Hematopoietic multipotent progenitor cell treated with erythropoietin and hydrocortisone succinate and interleukin-3 and kit ligand, for 17 days (in vitro differentiated cells): ENCODE measurements around the gene VAC14.
A peak's percentile ranks its signal among the peaks of the same experiment; 100 is the strongest.
"Not testable (repeated sequence)": the region's sequence is repeated elsewhere in the genome, so short reads cannot be mapped to it uniquely, and the experiment has no call there.

ENCODE experiments used
- DNase-seq: peaks from one replicate; pipeline ENCODE4 v3.0.0-alpha.2; 2015; ENCODE audit warnings: low spot score

The VAC14 gene

GRCh38 chr16:70800781-70801480, at the start of gene VAC14:
TSS of gene VAC14 (minus strand) at chr16:70801158. CDS start at chr16:70800900, 258 bp downstream.
- peak; percentile 95 for DNase-seq

DNA sequence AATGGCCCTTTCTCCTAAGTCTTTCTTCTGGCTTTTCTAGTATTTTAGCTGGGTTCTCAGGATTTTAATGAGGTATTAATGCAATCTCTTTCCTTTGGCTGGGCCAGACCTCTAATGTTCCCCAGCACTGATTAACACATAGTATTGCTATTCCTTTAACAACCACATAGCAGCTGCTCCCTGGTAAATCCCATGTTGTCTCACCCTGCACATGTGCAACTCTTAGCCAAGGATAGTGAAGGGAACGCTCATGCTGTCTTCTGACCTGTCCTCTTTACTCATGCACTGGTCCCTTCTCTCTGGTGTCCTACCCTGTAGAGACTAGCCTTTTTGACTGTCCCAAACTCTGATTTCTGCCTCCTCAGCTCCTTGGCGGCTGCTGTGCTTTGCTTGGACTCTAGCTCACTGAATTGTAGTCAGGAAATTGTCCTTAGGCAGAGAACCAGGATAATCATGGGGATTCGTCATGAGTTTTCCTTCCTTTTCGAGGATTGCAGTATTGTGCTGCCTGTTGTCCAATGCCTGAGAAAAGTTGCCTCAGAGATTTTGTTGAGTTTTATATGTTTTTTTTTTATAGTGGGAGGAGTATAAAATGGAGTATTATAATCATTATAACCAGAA, 22.6 kb upstream of the VAC14 start:
- not testable (repeated sequence) for DNase-seq

DNA sequence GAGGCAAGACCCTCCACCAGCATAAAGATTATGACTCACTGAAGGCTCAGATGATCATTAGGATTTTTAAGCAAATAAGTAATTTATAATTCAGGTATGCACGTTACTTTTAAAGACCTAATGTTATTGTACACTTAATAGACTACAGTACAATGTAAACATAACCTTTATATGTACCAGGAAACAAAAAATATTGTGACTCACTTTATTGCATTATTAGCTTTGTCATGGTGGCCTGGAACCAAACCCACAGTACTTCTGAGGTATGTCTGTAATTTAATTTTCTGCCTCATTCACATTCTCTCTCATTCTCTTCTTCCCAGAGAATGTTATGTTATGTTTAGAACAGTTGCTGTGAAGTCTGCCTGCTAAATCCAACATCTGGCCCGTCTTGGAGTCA, 21.8 kb upstream of the VAC14 start:
- DNase-seq: not testable (repeated sequence)

- DNase-seq: not testable (repeated sequence)
Measured at GRCh38 chr16:70818088-70818487, 17.1 kb upstream of the VAC14 start.

DNA sequence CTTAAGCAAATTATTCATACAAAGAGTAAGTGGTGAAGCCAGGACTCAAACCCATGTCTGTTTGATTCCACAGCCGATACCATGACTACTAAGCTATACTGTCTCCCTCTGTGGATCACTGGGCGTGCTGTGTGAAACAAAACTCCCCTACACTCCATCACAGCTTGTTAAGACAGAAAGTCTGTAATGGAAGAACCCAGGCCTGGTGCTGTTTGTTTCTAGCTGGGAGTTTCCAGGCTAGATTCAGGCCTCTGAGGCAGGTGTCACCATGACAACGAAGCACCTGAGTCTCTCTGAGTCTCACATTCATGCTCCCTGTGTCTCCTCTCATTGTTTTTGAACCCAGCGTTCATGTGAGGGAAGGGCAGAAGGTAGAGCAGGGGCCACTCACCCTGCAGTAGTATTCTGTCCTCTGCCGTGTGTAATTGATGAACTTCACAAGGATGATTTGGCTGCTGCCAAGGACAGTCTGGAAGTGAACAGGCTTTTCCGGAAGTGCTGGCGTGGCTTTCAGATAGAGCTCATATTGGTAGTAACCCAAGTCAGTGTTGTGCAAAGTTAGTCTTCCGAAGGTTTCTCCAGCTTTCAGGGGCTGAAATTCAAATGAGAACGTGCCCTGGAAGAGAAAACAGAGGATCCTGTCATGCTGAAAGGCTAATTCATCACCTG, 8.6 kb upstream of the VAC14 start:
- no peak for DNase-seq

GRCh38 chr16:70808371-70808770, 7.4 kb upstream of the VAC14 start:
- DNase-seq: no peak

GRCh38 chr16:70805787-70806186, 4.8 kb upstream of the VAC14 start:
- DNase-seq: no peak

GRCh38 chr16:70805380-70805779, 4.4 kb upstream of the VAC14 start:
- no peak for DNase-seq

GRCh38 chr16:70804734-70805169, 3.8 kb upstream of the VAC14 start:
- DNase-seq: no peak

DNA sequence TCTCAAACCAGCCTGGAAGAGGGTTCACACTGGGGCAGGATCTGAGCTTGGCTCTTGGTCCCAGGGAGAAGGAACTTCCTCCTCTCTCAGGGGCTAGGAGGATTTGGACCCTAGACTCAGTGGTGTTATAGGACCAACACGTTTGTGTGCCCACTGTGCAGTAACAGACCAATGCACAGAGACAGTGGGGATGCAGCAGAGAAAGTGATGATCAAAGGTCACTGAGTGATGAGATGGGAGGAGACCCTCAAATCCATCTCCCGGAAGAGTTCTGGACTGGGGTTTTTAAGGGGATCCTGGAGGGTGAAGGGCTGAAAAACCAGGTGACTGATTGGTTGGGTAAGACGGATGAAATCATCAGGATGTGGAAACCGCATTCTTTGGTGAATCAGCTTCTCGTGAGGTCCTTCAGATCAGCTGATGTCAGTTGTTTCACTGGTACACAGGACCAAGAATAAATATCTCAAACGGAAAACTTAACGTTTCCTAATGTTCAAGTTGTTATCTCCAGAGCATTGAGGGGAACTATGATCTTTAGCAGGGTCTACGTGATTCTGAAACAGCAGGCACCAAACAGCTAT, 3.3 kb upstream of the VAC14 start:
- no peak for DNase-seq

GRCh38 chr16:70803319-70803718, 2.4 kb upstream of the VAC14 start:
- no peak for DNase-seq

- no peak for DNase-seq
Measured at GRCh38 chr16:70801611-70802010, 653 bp upstream of the VAC14 start.

DNA sequence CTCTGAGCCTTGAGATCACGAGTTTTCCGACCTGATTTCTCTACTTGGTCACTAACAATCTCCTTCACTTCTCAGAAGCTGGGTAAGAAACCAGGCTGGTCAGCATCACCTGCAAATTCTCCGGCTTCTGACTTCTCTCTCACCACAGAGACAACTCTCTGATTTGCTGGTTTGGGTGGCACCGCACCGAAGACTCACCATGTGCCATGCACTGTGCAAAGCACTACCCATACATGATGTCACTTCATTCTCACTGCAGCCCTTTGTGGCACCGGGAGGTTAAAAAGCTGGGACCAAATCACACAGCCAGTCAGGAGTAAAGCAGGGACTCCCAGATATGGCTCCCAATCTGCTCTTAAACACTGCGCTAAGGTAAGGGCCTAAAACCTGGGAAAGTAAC, 647 bp downstream of the VAC14 start:
- DNase-seq: no peak

- no peak for DNase-seq
Measured at GRCh38 chr16:70796301-70796700, 4.7 kb downstream of the VAC14 start.

- DNase-seq: no peak
Measured at GRCh38 chr16:70795296-70795912, 5.6 kb downstream of the VAC14 start.

GRCh38 chr16:70793851-70794502, 7.0 kb downstream of the VAC14 start:
- no peak for DNase-seq

GRCh38 chr16:70790815-70791214, 10.1 kb downstream of the VAC14 start:
- DNase-seq: no peak

DNA sequence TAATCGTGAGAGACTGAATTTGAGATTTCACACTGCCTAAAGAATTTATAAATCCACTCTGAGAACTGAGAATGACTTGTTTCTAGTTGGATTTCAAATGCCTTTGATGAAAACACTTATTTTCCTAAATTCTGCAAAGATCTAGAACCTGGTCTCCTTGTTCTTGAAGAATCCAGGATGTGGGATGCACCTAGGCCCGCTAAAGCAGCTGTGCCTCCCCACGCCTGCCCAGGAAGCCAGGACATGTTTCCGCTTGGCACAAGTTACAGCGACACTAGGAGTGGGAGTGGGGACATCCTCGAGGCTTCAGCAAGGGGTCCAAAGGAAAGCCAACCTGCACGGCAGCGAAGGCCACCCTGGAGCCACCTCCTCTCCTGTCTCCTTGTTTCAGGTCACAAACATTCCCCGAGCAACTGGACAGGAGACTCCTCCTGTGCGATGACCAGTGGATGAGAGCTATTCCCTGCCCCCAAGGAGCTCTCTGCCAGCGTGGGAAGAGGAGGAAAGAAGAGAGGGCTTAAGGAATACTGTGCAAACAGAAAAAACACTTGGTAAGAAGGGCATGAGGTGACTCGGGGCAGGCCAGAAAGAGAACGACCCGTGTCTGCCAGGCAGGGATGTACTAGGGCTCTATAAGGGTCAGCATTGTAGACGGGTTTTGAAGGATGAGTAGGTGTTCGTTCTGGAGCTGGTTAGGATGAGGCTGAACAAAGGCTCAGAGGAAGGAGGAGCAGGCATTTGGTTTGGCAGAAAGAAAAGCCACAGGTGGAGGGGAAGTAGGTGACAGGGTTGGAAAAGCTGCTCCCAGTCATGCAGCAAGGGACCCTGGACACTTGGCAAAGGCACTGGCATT, 11.1 kb downstream of the VAC14 start:
- no peak for DNase-seq

- no peak for DNase-seq
Measured at GRCh38 chr16:70788668-70789594, 12.0 kb downstream of the VAC14 start.
